Heart left ventricle (tissue), 16 donors: ENCODE measurements around the gene LBX2. TPM values are rescaled to one million over a fixed set of nuclear protein-coding genes. Genes with fewer than 3 reads are reported as not detected.

Source experiments
- ATAC-seq, 4 donors: fragments of 200-7000 bp; cut with Tn5 transposase; one replicate each; pipeline ENCODE4 v1.9.1; 2020 to 2022; ENCODE audit warnings: moderate library complexity in 4 of 4, mild to moderate bottlenecking in 3 of 4, moderate number of reproducible peaks in 1 of 4
- DNase-seq, 5 donors: peaks; one replicate each; pipeline ENCODE4 v3.0.0-alpha.2; 2020
- H3K27ac ChIP-seq, 12 donors: fragments of 200-600 bp; sonication (generic) in 4 of 12; one replicate each; pipeline versions ENCODE4 v1.5.0 to v1.8.0; 2016 to 2022; ENCODE audit warnings: mild to moderate bottlenecking in 2 of 12
- H3K27me3 ChIP-seq, 9 donors: fragments of 200-600 bp; sonication (generic) in 2 of 9; one replicate each; pipeline versions ENCODE4 v1.5.1 to v1.8.0; 2016 to 2022; ENCODE audit warnings: mild to moderate bottlenecking in 3 of 9
- H3K36me3 ChIP-seq, 9 donors: fragments of 200-600 bp; sonication (generic) in 2 of 9; one replicate each; pipeline versions ENCODE4 v1.5.0 to v1.8.0; 2018 to 2022; ENCODE audit warnings: mild to moderate bottlenecking in 2 of 9
- H3K4me1 ChIP-seq, 12 donors: fragments of 200-600 bp; sonication (generic) in 4 of 12; one replicate each; pipeline versions ENCODE4 v1.5.0 to v1.8.0; 2016 to 2022; ENCODE audit warnings: mild to moderate bottlenecking in 3 of 12
- H3K4me3 ChIP-seq, 12 donors: fragments of 200-600 bp; sonication (generic) in 4 of 12; one replicate each; pipeline versions ENCODE4 v1.5.0 to v1.8.0; 2017 to 2022; ENCODE audit warnings: mild to moderate bottlenecking in 9 of 12, moderate library complexity in 4 of 12
- H3K9me3 ChIP-seq, 12 donors: fragments of 200-600 bp; sonication (generic) in 4 of 12; one replicate each; pipeline versions ENCODE4 v1.5.0 to v1.8.0; 2016 to 2022; ENCODE audit warnings: mild to moderate bottlenecking in 1 of 12
- CTCF ChIP-seq, 12 donors: fragments of 200-600 bp; sonication (generic) in 4 of 12; IDR thresholded peaks; one replicate each; pipeline versions ENCODE4 v1.5.0 to v1.8.0; 2018 to 2022; ENCODE audit warnings: antibody characterized with exemption in 12 of 12, mild to moderate bottlenecking in 5 of 12
- POLR2A ChIP-seq, 2 donors: fragments of 450-650 bp; IDR thresholded peaks; one replicate each; pipeline ENCODE4 v1.6.1; 2017; ENCODE audit warnings: antibody characterized with exemption in 2 of 2, mild to moderate bottlenecking in 2 of 2, moderate library complexity in 2 of 2
- WGBS, 4 donors: extraction: QIAGEN DNeasy Blood & Tissue Kit in 2 of 4; methylation state at CpG; one replicate each; pipeline versions ENCODE4 v1.1.5 to v1.1.7; 2013 to 2018; 5-methylcytosine and 5-hydroxymethylcytosine counted together
- intact Hi-C, 10 donors: fragments of 100-400 bp; cut with DNase I; formaldehyde crosslinking; loops; one replicate each; pipeline versions ENCODE4 v1.11.1 to v1.14.2; 2022
- polyA plus RNA-seq, 2 donors: library from polyadenylated mRNA; stranded (reverse); fragments of 200-250 nt; gene quantifications; one replicate each; pipeline ENCODE4 v1.2.3, GENCODE V29; 2013
- total RNA-seq, 9 donors: library from RNA; depleted of rRNA in 2 of 9; stranded (reverse); fragments of >200 nt in 2 of 9; fragmentation: NEBNext Ultra II Directional in 3 of 9; extraction: Animal tissue kit (Norgen Biotek cat#: 25700) in 3 of 9; gene quantifications; one replicate each; pipeline versions ENCODE4 v1.1.0 to v1.2.4, GENCODE V29; 2016 to 2023
- donor health status: ischemic (EF 13 %, LVEDD 7.1; RV severe dilation, severe dysfunction).
- donor health status: healthy with polysubstance abuse.
- donor health status: DM: no; HTN: yes; CAD: no.
- donor health status: DM: no; HTN: no; CAD: no.
- donor health status: ischemic (EF 25% LVEDD 6.9; RV normal size, moderate dysfunction).
- donor health status: ischemic (EF 25% LVEDD 5.7; RV mildly dilated, moderate dysfunction).
- donor health status: healthy.
- donor health status: DM: yes; HTN: yes; CAD: no.
- donor health status: ischemic (EF 35%, LVEDD 5.7; RV mildly dilated, moderate dysfunction).
- donor health status: nonischemic (EF 11% LVEDD 7.7; RV severe dilation, severe dysfunction).
- donor health status: DM: yes; HTN: yes; CAD: no.
- donor health status: PGD.
- donor health status: ischemic (EF 29% LVEDD 5.4; RV normal size, mild dysfunction).
- donor health status: nonischemic (EF 23%, LVEDD 6.1; RV moderate dilation, normal function).

Gene LBX2
- total and polyA plus RNA-seq, 11 donors: 0.14 to 1.7 (median 0.67) TPM; not detected in 2

- no peak overlapping the region for H3K4me3 ChIP-seq
- peaks cover 0 to 16% (median 11%) of the 10 kb centered on the region in 12 donors for H3K4me1 ChIP-seq
- WGBS, 4 donors: 83 to 92% (median 85%) methylated on average over 4 to 9 of the region's 9 CpGs
- peak in 1 of 5 donors; percentile 9 for DNase-seq
- intact Hi-C loops: no loop called here
- no peaks in the 10 kb centered on the region for H3K9me3 ChIP-seq
- H3K27ac ChIP-seq: no peak overlapping the region
- no peak for TF ChIP-seq POLR2A (IDR thresholded peaks at IDR 0.05)
- TF ChIP-seq CTCF (IDR thresholded peaks at IDR 0.05): no peak
- H3K36me3 ChIP-seq: peaks cover 0 to 32% (median 27%) of the 10 kb centered on the region in 9 donors
- no peak for ATAC-seq
- peaks cover 0 to 23% (median 20%) of the 10 kb centered on the region in 9 donors for H3K27me3 ChIP-seq
Observed at GRCh38 chr2:74524005-74524404, 24.6 kb upstream of the LBX2 start.

DNA sequence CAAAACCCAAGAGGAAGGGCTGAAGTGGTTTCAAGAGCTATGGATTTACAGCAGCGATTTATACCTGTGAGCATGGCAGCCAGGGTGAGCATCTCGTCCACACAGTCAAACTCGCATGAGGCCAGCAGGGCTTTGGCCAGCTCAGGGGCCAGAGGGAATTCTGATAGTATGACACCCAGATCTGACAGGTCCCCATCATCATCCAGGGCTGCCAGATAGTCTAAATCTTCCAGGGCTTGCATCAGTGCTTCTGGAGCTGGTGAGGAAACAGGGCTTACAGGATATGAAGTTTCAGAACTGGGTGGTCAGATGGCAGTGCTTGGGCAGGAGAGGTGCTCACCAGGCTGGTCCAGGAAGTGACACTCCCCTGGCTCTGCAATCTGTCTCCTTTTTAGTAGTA, 23.1 kb upstream of the LBX2 start:
- Histone ChIP-seq H3K4me1 (peaks cover 0 to 4% (median 0%) of the 10 kb centered on the region in 12 donors), H3K36me3 (peaks cover 0 to 22% (median 19%) of the 10 kb centered on the region in 9 donors), H3K4me3 (no peak overlapping the region), H3K27ac (no peak overlapping the region), H3K9me3 (no peaks in the 10 kb centered on the region), H3K27me3 (peaks cover 7 to 38% (median 35%) of the 10 kb centered on the region in 9 donors)
- DNase-seq (peak in 1 of 5 donors; percentile 11), ATAC-seq (no peak)
- TF ChIP-seq CTCF (IDR thresholded peaks at IDR 0.05): no peak
- TF ChIP-seq POLR2A (IDR thresholded peaks at IDR 0.05): no peak
- intact Hi-C loops: no loop called here
- 69 to 81% (median 72%) methylated on average over 3 of the region's 3 CpGs for WGBS, 4 donors

DNA sequence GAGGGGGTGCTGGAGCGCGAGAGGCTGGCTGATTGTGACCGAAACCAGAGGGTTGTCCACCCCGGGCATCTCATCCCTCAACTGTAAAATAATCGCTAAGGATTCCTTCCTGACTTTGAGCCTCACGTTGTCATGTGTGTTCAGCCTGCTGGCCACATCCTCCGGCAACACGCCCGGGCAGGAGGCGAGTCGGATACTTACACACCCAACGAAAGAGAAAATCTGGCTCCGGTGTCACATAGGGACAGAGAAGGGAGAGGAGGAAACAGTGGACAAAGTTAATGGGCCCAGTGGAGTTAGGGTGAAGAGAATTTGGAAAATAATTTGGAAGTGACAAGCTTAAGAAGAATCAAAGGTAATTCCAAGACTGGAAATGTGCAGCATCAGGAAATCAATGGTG, 17.2 kb upstream of the LBX2 start:
- peaks cover 0 to 38% (median 22%) of the 10 kb centered on the region in 12 donors for H3K4me1 ChIP-seq
- H3K36me3 ChIP-seq: no peaks in the 10 kb centered on the region
- DNase-seq: no peak
- peaks cover 57 to 97% (median 93%) of the 10 kb centered on the region in 9 donors for H3K27me3 ChIP-seq
- ATAC-seq: no peak
- TF ChIP-seq CTCF (IDR thresholded peaks at IDR 0.05) (no peak), POLR2A (IDR thresholded peaks at IDR 0.05) (no peak)
- H3K9me3 ChIP-seq: no peaks in the 10 kb centered on the region
- H3K27ac ChIP-seq: no peak overlapping the region
- 60 to 65% (median 63%) methylated on average over 13 of the region's 13 CpGs for WGBS, 4 donors
- intact Hi-C loops: no loop called here
- peak overlapping the region in 11 of 12 donors; percentile 18 to 58 (median 40) for H3K4me3 ChIP-seq

DNA sequence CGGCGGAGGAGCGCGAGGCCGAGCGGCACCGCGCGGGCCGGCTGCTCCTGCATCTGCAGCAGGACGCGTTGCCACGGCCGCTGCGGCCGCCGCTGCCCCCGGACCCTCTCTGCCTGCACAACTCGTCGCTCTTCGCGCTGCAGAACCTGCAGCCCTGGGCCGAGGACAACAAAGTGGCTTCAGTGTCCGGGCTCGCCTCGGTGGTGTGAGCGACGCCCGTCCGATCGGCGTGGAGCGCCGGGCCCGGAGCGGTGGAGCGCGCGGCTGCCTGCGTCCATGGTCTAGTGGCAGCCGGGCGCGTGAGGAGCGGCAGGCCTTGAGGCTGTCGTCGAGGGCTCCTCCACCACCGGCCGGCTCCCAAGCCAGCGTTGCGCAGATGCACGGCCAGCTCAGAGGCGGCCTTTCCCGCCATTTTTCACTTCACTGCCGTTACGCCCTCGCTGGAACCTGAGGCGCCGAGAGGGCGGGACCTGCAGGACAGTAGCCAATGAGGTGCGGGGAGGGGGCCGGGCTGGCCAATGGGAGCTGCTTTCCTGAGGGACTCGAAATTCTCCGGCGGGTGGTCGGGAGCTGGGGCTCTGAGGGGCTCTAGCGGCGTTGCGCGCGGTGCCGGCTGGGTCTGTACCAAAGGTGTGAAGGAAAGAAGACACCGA, 16.7 kb upstream of the LBX2 start:
- Histone ChIP-seq H3K27ac (no peak overlapping the region), H3K9me3 (no peaks in the 10 kb centered on the region), H3K36me3 (no peaks in the 10 kb centered on the region), H3K4me3 (peak overlapping the region; percentile 18 to 58 (median 39)), H3K4me1 (peaks cover 0 to 38% (median 22%) of the 10 kb centered on the region in 12 donors), H3K27me3 (peaks cover 61 to 100% (median 99%) of the 10 kb centered on the region in 9 donors)
- TF ChIP-seq CTCF (IDR thresholded peaks at IDR 0.05): no peak
- no peak for TF ChIP-seq POLR2A (IDR thresholded peaks at IDR 0.05)
- 1 to 3% (median 2%) methylated on average over 15 to 72 of the region's 72 CpGs for WGBS, 4 donors
- intact Hi-C loops: no loop called here
- ATAC-seq (peak in 3 of 4 donors; percentile 79 to 88 (median 86)), DNase-seq (peak; percentile 67 to 83 (median 75))
